Left ventricle myocardium superior (tissue), 1 donor: Measurements from ENCODE around the gene UNC5C. TPM values are rescaled to one million over a fixed set of nuclear protein-coding genes. Genes with fewer than 3 reads are reported as not detected.

Experiments used
- ATAC-seq: fragments of 200-7000 bp; cut with Tn5 transposase; one replicate; pipeline ENCODE4 v1.9.1; 2020; ENCODE audit warnings: mild to moderate bottlenecking, moderate library complexity
- DNase-seq: peaks from one replicate; pipeline ENCODE4 v3.0.0-alpha.2; 2020
- intact Hi-C: fragments of 100-400 bp; cut with micrococcal nuclease; formaldehyde crosslinking; loops from one replicate; pipeline ENCODE4 v1.11.0; 2022
- total RNA-seq: library from RNA; stranded (reverse); fragmentation: NEBNext Ultra II Directional; extraction: Animal tissue kit (Norgen Biotek cat#: 25700); gene quantifications from one replicate; pipeline ENCODE4 v1.2.1, GENCODE V29; 2021
- donor health status: DM: no; HTN: yes; CAD: no; lungs with severe emphysema.

The UNC5C gene
- total RNA-seq, 1 donor from 2014 or later: 0.72 TPM

DNA sequence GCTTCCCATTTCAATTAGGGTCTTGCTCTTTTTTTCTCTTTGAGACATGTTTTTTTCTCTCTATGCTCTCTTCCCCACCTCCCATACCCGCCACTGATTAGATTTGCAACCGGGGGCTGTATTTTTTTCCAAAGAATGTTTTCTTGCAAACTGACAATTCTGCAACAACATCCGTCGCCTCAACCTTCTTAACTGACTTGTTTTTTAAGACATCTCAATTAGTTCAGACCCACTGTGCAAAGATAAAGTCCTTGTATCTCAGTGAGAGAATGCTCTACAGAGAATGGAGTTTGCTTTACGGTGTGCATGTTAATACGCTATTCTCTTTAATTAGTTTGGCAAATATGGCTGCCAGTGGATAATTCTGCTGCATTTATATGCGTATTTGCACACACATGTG, 126.3 kb downstream of the UNC5C start:
- ATAC-seq (no peak), DNase-seq (no peak)
- intact Hi-C loops: no loop called here

DNA sequence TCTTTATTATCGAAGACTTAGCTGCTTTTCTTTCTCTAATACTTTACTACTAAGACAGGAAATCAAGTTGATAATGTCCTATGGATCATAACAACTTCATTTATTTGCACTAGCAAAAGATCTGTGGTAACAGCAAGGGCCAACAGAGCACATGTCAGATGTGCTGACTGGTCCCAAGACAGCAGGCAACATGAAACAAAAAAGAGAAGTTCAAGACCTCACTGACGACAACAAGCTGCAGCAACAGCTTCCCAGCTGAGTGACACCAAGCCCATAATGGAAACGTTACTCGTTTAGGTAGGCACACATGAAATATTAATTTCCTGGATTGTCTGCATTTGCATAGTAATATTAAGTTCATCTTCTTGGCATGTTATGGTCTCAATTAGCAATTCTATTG, 126.9 kb downstream of the UNC5C start:
- no peak for ATAC-seq
- intact Hi-C loops: no loop called here
- DNase-seq: no peak

DNA sequence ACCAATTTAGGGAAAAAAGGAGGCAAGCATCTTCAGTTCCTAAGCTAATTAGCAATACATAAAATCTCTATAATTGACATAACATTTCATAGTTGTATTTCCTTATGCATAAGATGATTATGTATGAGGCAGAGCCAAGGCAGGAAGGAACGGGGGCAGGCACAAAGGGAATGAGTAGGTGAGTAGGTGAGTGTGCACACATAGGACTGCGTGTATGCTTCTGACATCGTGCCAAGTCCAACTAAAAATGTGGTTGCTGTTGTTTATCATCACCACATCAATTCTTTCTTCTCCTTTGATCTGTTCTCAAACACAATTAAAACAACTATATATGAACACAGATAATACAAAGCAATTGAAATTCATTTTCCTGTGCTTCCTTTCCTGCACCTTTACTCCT, 131.2 kb downstream of the UNC5C start:
- intact Hi-C loops: no loop called here
- ATAC-seq (no peak), DNase-seq (no peak)

DNA sequence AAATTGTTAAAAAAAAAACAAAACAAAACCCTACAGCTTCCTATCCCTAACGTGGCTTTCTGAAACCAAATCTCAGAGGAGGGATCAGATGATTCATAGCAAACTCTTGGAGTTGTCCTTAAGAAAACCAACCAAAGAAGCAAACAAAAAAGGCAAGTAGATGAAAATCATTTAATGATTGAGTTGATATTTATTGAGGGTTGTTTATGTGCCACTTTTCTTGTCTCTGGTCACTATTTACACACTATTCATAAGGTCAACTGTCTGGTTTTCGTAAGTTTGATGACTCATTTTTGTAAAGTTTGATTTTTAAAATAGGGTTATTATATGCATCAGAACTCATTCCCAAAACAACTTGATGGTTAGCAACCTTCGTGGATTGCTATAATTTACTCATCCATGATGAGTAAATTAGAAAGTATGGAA, 133.4 kb downstream of the UNC5C start:
- DNase-seq (no peak), ATAC-seq (peak; percentile 40)
- intact Hi-C loops: no loop called here

DNA sequence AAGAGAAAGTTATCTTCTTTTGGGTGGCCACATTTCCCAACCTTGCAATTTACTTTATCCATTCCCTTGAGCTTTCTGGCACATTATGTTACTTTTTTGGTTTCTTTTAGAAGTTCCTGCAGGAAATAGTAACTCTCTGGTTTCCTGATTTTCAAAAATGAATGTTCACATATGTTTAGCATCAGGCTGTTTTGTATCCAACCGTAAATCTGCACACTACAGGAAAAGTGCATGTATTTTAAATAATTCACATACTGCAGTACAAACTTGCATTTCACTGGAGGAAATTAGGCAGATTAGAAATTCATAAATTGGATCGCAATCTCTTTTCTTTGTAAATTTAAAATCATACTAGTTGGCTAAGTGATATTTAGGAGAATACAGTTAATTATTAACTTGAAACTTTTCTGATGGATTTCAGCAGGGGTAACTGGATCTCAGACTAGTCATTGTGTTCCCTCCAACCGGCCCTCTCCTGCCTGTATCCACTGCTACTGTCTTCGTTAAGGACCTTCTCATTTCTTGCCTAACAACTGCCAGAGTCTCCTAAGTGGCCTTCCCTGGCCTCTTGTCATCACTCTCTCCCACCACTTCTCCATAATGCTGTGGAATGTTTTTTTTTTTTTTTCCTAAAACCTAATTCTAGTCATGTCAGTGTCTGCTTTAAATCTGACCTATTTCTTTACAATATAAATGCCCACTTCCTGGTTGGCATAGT, 137.2 kb downstream of the UNC5C start:
- intact Hi-C loops: no loop called here
- ATAC-seq (no peak), DNase-seq (no peak)

DNA sequence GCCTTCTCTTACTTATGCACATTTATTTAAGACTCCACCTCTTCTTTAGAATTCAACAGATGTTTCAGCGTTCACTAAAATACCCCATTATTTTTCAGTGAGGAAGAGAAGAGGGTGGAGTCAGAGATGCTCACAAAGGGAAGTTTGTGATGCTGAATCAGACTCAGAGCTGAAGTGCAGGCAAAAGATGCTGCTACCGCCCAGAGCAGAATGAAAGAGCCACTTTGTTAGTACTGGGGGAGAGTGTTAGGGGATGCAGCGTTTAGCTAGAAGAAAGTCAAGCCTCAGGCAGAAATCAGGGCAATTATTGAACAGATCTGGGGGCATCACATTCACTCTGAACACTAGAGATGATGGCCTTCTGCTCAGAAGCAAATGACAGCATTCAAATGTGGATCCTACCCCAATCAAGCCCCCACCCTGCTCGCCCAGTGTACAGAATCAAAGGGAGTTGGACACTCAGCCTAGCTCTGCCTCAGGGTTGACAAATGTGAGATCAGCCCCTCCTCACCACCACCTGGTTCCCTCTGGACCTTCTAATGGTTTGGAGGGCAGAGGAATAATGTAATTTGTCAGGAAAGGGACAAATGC, 138.3 kb downstream of the UNC5C start:
- intact Hi-C loops: no loop called here
- no peak for ATAC-seq
- DNase-seq: no peak

DNA sequence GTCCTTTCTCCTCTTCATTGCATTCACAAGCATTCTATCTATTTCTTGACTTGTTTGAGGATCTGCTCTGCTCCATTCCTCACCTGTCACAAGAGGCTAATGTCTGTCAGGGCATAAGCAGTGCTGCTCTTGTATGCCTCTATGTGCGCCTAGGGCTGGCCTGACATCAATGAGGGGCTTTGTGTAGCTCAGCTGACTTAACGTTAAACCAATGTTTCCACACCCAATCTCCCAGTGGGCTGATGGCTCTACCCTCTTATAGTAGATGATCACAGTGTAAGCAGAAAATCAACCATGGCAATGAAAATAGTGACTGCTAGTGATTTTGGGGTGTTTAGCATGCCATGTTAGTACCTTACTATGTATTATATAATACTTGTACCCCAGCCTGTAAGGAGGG, 139.0 kb downstream of the UNC5C start:
- intact Hi-C loops: no loop called here
- ATAC-seq (no peak), DNase-seq (no peak)

DNA sequence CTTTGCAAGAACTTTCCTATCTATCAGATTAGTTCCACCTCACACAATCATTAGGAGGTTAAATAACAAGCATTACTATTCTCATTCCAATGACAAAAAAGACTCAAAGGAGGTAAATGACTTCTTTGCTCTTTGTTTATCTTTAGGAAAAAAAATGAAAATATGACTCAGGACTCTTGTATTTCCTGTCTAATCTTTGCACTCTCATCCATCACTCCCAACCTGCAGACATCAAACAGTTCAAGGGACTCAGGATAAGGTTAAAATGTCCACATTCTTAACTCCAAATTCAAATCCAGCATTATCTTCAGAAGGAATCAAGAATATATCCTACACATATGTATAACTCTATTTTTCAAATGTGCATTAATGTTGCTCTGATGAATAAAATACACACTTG, 139.6 kb downstream of the UNC5C start:
- intact Hi-C loops: no loop called here
- DNase-seq (no peak), ATAC-seq (no peak)

DNA sequence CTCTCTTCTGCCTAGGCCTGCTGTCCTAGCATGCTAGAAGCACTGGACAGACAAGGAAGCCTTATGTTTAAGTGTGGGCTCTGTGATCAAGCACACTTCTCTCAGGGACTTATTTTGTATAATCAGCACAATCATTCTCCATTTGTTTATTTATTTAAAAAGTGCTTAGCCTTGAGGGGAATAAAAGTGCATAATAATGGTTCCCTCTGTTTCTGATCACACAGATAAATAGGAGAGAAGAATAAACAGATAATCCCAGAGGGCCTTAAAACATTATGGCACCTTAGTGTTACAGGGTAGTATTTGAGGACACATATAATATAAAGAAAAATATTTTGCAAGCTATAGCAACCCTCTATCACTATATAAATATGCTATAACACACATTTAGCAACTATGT, 146.5 kb downstream of the UNC5C start:
- intact Hi-C loops: no loop called here
- DNase-seq (no peak), ATAC-seq (no peak)

DNA sequence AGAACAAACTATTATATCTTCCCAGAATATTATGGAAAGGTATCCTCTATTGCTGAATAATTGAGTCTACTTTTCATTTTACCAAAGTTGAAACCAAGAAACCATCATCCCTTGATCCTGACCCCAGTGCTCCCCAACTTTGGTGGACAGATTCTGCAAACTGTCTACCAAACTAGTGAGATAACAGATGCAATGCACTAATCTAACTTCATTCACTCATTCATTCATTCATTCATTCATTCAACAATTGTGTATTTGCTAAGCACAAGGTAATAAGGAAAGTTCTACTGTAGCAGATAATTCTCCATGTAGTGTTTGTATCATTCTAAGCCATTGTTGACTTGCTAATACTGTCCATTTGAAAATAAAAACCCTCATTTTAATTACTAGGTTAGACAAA, 150.6 kb downstream of the UNC5C start:
- intact Hi-C loops: no loop called here
- ATAC-seq (no peak), DNase-seq (no peak)

DNA sequence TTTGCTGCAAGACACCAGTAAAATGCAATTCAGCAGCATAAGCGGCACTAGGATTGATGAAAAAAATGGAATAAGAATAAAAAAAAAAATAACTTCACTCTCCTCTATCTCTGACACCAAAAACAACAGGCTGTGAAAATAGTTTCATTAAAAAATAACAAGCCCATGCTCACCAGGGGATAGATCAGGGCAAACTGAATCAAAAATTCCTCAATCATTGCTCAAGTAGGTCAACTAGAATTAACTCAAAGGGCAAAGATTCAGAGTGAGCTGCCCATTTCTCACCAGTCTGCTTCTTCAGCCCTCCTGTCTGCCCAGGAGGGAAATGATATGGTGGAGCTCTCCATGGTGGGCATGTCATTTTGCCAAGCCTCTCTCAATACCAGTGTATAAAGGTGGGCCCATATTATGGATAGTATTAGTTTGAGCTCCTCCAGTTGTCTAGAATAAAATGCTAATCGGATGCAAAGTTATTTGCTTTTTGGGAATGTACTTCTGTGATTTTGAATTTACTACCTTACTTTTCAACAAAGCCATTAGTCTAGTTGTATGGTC, 153.9 kb downstream of the UNC5C start:
- intact Hi-C loops: no loop called here
- ATAC-seq: no peak

DNA sequence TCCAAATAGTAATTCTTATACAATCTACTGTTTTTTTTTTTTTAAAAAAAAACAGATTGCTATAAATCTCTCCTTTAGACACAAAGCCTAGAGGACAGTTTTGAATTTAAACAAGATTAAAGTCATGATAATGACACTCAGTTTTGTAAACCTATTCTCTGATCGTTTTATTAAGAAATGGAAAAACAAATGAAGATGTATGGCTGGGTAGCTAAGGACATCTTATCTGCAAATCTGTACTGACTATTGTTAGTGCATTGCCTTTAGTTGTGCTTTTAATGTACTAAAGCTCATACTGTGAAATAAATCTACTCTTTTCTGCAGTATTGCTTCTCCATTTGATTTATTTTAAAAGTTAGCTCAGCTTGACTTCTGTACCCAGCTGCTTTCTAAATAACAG, 155.0 kb downstream of the UNC5C start:
- ATAC-seq (no peak), DNase-seq (no peak)
- intact Hi-C loops: no loop called here

More for the DNA sequence above, 153.9 kb downstream of the UNC5C start:
- DNase-seq: no peak

DNA sequence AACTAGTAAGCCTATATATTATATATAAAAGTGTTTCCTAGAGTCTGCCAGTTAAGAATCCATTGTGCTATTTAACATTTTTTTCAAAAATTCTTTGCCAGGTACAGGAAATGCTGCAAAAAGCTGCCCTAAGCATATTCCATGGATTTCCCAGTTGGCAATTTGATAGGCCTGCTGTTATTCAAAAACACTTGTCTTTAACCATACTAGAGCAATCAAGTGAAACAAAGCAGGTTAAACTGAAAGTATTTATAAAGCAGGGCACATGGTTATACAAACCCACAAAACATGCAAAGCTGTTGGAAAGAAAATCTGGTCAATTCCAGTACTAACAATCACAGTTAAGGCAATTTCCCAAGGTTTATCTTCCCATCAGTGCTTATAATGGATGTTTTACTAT, 159.9 kb downstream of the UNC5C start:
- DNase-seq (no peak), ATAC-seq (no peak)
- intact Hi-C loops: no loop called here

DNA sequence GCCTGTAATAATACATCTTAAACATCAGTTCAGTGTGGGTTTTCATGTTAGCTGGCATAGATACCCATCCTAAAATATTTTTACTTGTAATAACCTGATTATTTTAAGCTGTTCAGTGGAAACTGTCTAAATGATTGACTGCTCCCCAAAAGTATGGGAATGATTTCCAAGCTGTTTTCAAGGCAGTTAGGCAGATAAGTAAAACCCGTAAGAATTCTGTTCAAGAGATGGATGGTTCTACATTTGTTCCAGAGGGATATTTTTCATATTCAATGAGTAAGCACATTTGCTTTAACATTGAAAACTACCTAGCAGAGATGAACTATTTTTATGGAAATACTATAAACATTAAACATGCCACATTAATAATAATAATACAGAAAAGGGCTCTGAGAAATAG, 161.1 kb downstream of the UNC5C start:
- ATAC-seq: no peak

DNA sequence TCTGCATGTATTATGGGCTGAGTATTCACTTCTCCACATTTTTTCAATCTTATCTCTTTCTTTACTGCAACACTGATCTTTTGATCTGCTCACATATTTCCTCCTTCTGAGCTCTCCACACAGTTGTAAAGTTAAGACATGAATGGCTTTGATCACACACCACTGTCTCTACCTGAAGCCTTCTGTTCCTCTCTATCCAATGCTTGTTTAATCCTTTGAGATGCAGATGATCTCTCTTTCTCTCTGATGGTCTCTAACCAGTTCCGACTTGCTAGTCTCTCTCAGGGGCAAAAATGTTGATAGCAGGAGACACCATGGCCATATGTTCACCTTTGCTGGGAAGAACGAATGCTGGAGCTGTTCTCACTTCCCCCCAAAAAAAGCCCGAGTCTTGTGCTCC, 162.4 kb downstream of the UNC5C start:
- intact Hi-C loops: no loop called here
- ATAC-seq (no peak), DNase-seq (no peak)

More for the DNA sequence above, 161.1 kb downstream of the UNC5C start:
- DNase-seq: no peak
- intact Hi-C loops: no loop called here

DNA sequence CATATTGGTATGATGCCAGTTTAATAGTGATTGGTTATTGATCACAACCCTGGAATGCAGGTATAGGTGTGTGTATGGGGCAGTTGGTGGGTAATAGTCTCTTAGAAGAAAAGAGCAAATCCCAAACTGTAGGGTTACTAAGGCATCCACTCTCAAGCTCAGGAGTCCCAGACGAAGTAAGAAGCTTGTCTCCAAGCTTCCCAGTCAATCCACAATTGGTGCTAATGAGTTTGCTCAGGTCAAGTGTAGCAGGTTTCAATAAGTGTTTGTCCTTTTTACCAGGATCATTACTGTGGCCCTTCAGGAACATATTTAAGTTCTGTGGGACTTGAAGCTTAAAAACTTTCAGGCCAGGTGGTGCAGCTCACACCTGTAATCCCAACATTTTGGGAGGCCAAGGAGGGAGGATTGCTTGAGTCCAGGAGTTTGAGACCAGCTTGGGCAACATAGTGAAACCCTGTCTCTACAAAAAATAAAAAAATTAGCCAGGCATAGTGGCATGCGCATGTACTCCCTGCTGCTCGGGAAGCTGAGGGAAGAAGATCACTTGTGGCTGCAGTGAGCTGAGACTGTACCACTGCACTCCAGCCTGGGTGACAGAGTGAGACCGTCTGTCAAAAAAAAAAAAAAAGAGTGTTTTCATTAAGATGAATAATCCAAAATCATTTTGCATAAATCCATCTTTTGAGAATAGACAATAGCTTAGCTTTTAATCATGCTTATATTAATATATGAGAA, 166.8 kb downstream of the UNC5C start:
- DNase-seq: no peak

DNA sequence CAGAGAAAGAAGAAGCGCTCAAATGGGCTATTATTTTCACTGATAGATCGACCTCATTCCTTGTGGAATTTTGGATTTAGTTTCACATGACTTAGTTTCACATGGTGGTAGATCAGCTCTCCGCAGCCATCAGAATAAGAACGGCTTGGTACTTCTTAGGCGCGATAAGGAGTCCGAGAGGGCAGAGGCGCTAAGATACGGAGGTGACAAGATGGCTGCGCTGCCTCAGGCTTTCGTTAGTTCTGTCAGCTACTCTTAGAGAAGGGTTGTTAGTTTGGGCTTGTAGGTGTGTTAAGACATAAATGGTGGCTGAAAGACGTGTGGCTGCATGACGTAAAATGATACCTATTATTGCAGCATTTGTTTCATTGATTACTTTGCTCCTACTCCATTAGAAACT, 169.1 kb downstream of the UNC5C start:
- ATAC-seq: no peak
- DNase-seq: no peak
- intact Hi-C loops: no loop called here

More for the DNA sequence above, 166.8 kb downstream of the UNC5C start:
- intact Hi-C loops: no loop called here
- no peak for ATAC-seq

DNA sequence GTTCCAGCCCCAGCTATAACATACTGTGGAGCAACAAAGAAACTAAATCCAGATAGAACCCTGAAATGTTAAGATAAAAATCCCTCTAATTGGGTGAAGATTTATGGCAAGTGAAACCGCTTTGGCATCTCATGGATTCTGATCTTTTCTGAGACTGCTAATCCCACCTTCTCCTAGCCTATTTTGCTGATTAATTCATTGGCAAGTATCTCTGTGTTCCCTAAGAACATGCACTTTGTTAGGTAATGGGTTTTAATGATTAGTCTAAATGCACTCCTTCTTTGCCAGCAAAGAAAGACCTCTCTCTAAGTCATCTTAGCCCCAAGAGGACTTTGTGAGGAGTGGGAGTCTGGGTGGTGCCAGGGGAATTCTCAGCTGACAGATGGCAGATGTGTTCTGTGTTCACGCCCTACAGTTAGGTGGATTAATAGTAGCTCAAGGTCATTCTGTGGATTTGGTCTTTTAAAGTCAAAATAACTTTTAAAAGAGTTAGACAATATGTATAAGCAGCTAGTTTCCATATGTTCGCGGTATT, 171.3 kb downstream of the UNC5C start:
- ATAC-seq (no peak), DNase-seq (no peak)
- intact Hi-C loops: no loop called here

DNA sequence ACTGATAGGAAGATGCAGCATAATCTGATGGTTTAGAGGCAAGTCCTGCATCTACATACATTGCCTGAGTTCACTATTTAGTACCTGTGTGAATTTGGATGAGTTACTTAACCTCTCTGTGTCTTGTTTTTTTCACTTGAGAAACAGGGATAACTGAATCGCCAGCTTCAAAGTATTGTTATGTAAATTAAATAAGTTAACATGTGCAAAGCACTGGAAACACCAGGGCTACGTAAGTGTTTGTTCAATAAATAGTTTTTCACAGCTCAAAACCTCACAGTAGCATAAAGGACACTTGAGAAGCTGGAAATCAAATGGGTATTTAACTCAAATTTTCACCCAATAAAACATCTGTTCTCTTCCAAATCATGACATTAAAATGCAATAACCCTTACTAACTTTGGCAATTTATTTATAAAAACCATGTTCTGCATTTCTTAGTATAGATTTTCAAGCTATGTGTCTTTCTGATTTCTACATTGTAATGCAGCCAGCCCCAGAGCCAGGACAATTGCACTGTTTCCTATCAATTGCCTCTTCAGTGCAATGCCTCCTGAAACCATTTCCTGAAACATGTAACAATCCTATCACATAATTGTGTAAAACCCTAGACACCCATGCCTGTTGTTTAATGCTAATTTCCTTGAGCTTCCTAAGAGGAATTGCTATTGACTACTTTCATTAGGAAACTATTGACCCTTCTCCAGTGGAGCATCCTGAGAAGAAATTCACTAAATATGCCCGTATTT, 177.1 kb downstream of the UNC5C start:
- intact Hi-C loops: no loop called here
- no peak for DNase-seq
- no peak for ATAC-seq
